ENCODE data around the gene ABCC4. TPM values are rescaled to one million over a fixed set of nuclear protein-coding genes. Genes with fewer than 3 reads are reported as not detected.

The ABCC4 gene
- total RNA-seq, 1 donor from 2014 or later = 10.6 TPM

- Mint-ChIP-seq H3K9me3 (ENCODE audit: low read depth) (peaks cover 2% of the 10 kb centered on the region), H3K27me3 (ENCODE audit: low read depth) (no peaks in the 10 kb centered on the region), H3K36me3 (ENCODE audit: low read depth) (peaks cover 9% of the 10 kb centered on the region), H3K4me1 (ENCODE audit: low read depth) (no peaks in the 10 kb centered on the region), H3K4me3 (ENCODE audit: unreplicated experiment) (no peak overlapping the region), H3K27ac (ENCODE audit: unreplicated experiment) (no peak overlapping the region)
- no peak for TF ChIP-seq CTCF (IDR thresholded peaks at IDR 0.05)
- DNase-seq (ENCODE audit: low spot score) = no peak
Measured at GRCh38 chr13:95164830-95165229, 136.4 kb downstream of the ABCC4 start.

- no peak for TF ChIP-seq CTCF (IDR thresholded peaks at IDR 0.05)
- Mint-ChIP-seq H3K27me3 (ENCODE audit: low read depth) (no peaks in the 10 kb centered on the region), H3K27ac (ENCODE audit: unreplicated experiment) (no peak overlapping the region), H3K36me3 (ENCODE audit: low read depth) (no peaks in the 10 kb centered on the region), H3K4me3 (ENCODE audit: unreplicated experiment) (no peak overlapping the region), H3K9me3 (ENCODE audit: low read depth) (no peaks in the 10 kb centered on the region), H3K4me1 (ENCODE audit: low read depth) (no peaks in the 10 kb centered on the region)
- DNase-seq (ENCODE audit: low spot score) = no peak
Measured at GRCh38 chr13:95160112-95160906, 140.9 kb downstream of the ABCC4 start.

- Mint-ChIP-seq H3K36me3 (ENCODE audit: low read depth) (no peaks in the 10 kb centered on the region), H3K4me3 (ENCODE audit: unreplicated experiment) (no peak overlapping the region), H3K27ac (ENCODE audit: unreplicated experiment) (no peak overlapping the region), H3K27me3 (ENCODE audit: low read depth) (no peaks in the 10 kb centered on the region), H3K4me1 (ENCODE audit: low read depth) (no peaks in the 10 kb centered on the region), H3K9me3 (ENCODE audit: low read depth) (no peaks in the 10 kb centered on the region)
- DNase-seq (ENCODE audit: low spot score) = no peak
- no peak for TF ChIP-seq CTCF (IDR thresholded peaks at IDR 0.05)
Measured at GRCh38 chr13:95159458-95159857, 141.8 kb downstream of the ABCC4 start.

GRCh38 chr13:95156208-95156607 lies 145.0 kb downstream of the ABCC4 start:
- H3K4me1 Mint-ChIP-seq (ENCODE audit: low read depth) = no peaks in the 10 kb centered on the region
- DNase-seq (ENCODE audit: low spot score) = no peak
- peak; percentile 86 for TF ChIP-seq CTCF (IDR thresholded peaks at IDR 0.05)
- H3K9me3 Mint-ChIP-seq (ENCODE audit: low read depth) = no peaks in the 10 kb centered on the region
- no peak overlapping the region for H3K27ac Mint-ChIP-seq (ENCODE audit: unreplicated experiment)
- H3K4me3 Mint-ChIP-seq (ENCODE audit: unreplicated experiment) = no peak overlapping the region
- no peaks in the 10 kb centered on the region for H3K36me3 Mint-ChIP-seq (ENCODE audit: low read depth)
- no peaks in the 10 kb centered on the region for H3K27me3 Mint-ChIP-seq (ENCODE audit: low read depth)

- no peak overlapping the region for H3K4me3 Mint-ChIP-seq (ENCODE audit: unreplicated experiment)
- H3K9me3 Mint-ChIP-seq (ENCODE audit: low read depth) = no peaks in the 10 kb centered on the region
- no peaks in the 10 kb centered on the region for H3K27me3 Mint-ChIP-seq (ENCODE audit: low read depth)
- TF ChIP-seq CTCF (IDR thresholded peaks at IDR 0.05) = no peak
- no peak overlapping the region for H3K27ac Mint-ChIP-seq (ENCODE audit: unreplicated experiment)
- DNase-seq (ENCODE audit: low spot score) = no peak
- H3K36me3 Mint-ChIP-seq (ENCODE audit: low read depth) = no peaks in the 10 kb centered on the region
- H3K4me1 Mint-ChIP-seq (ENCODE audit: low read depth) = no peaks in the 10 kb centered on the region
Measured at GRCh38 chr13:95155504-95155903, 145.7 kb downstream of the ABCC4 start.
